ENCODE measurements around the gene CCDC174. TPM values are rescaled to one million over a fixed set of nuclear protein-coding genes. Genes with fewer than 3 reads are reported as not detected.

CCDC174 gene
- total and polyA plus RNA-seq, 2 donors (not counting 1 experiment from before 2014, with no cell fraction given), result 9.9 to 47.1 TPM

DNA sequence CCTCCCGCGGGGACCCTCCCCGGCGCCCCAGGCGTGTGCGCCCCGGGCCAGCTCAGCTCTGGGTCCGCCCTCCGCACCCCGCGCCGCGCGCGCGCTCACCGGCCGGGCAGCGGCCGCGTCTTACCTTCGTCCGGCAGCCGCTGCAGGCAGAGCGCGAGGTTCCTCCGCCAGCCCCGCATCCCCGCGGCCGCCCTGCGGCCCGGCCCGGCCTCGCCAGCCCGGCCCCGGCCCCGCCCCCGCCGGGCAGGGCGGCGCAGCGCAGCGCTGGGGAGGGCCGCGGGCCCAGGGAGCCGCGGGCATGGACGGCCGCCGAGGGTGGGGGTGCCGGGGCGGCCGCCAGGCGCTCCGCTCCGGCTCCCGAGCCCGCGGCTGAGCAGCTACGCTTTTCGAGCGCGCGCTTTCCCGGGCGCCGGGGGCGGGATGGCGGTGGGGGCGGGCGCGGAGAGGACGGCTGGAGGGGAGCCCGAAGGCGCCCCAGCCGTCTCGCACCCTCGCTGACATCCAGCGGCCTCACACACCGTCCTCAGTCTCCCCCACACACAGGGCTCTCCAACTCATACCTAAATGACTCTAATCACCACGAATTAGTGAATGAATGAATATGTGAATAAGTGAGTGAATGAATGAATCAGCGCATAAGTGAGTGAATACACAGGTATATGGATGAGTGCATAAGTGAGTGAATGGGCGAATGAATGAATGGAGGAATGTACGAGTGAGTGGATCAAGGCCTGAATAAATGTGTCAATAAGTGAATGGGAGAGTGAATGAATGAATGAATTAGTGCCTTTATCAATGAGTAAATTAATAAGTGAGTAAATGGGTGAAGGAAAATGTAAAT lies 48.5 kb upstream of the CCDC174 start:
- CTCF ChIA-PET, result no interaction called here
- no peak for TF ChIP-seq EZH2 (IDR thresholded peaks at IDR 0.05; ENCODE audit: borderline replicate concordance, insufficient read depth, low read depth, low read length, poor library complexity, severe bottlenecking)
- Histone ChIP-seq H3K4me2 (replicated peaks; ENCODE audit: low read depth, low read length, poor library complexity, severe bottlenecking) (no peak overlapping the region), H3K9ac (ENCODE audit: low read length) (no peak overlapping the region), H3K27ac (ENCODE audit: low read length in 2 of 2) (no peak overlapping the region), H3K4me3 (ENCODE audit: control extremely low read depth in 1 of 5, extremely low read depth in 1 of 5, insufficient read depth in 1 of 5, low read depth in 2 of 5, low read length in 4 of 5) (no peak overlapping the region), H3K4me1 (ENCODE audit: control insufficient read depth in 2 of 2, insufficient read depth in 2 of 2, low read length in 2 of 2) (no peaks in the 10 kb centered on the region), H3K36me3 (replicated peaks in 1 of 2; ENCODE audit: control extremely low read depth in 1 of 2, control insufficient read depth in 1 of 2, extremely low read depth in 1 of 2, insufficient read depth in 2 of 2, low read length in 1 of 2) (no peaks in the 10 kb centered on the region), H3K27me3 (replicated peaks in 1 of 4; ENCODE audit: control extremely low read depth in 1 of 4, control insufficient read depth in 3 of 4, insufficient read depth in 4 of 4, low read length in 3 of 4) (peaks cover 0 to 58% (median 20%) of the 10 kb centered on the region in 4 experiments), H3K9me3 (ENCODE audit: control extremely low read depth in 1 of 3, control insufficient read depth in 2 of 3, insufficient read depth in 1 of 3, low read length in 2 of 3) (peaks cover 0 to 20% (median 4%) of the 10 kb centered on the region in 3 donors), H3K79me2 (ENCODE audit: control insufficient read depth, insufficient read depth, low read length) (no peaks in the 10 kb centered on the region), H4K20me1 (ENCODE audit: control insufficient read depth, insufficient read depth, low read length, poor library complexity, severe bottlenecking) (no peaks in the 10 kb centered on the region), H2AFZ (ENCODE audit: insufficient read depth, low read depth, low read length, poor library complexity, severe bottlenecking) (no peak overlapping the region)
- 7% methylated on average over 78 of the region's 85 CpGs for WGBS (ENCODE audit: insufficient coverage)
- intact Hi-C loops (cut with micrococcal nuclease), result no loop called here
- Mint-ChIP-seq H3K9me3 (ENCODE audit: insufficient read depth) (peaks cover 2% of the 10 kb centered on the region), H3K27me3 (peaks cover 72% of the 10 kb centered on the region), H3K4me1 (peaks cover 3% of the 10 kb centered on the region), H3K4me3 (no peak overlapping the region), H3K27ac (no peak overlapping the region)
- ATAC-seq (ENCODE audit: low read depth), result no peak
- POLR2A ChIA-PET, result no interaction called here
- DNase-seq, result no peak

DNA sequence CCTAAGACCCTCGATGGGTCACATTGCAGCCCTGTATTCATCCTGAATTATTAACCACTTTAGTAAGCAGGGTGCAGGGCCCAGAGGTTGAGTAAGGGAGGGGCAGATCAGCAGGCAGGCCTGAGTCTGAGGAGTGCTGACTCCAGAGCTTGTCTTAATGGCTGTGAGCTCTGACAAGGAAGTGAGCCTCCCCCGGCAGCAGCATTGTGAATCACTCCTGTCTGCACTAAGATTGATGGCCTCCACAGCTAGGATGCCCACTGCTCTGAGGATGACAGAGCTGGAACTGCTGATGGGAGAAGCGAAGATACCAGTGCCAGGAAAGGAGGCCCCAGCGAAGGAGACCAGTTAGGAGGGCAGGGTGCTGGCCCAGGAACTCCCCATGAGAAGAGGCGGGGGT lies 46.5 kb upstream of the CCDC174 start:
- Mint-ChIP-seq H3K9me3 (ENCODE audit: insufficient read depth) (peaks cover 2% of the 10 kb centered on the region), H3K27ac (no peak overlapping the region), H3K4me1 (peaks cover 3% of the 10 kb centered on the region), H3K4me3 (no peak overlapping the region), H3K27me3 (peaks cover 57% of the 10 kb centered on the region)
- peaks cover 0 to 13% (median 4%) of the 10 kb centered on the region in 3 donors for H3K9me3 ChIP-seq (ENCODE audit: control extremely low read depth in 1 of 3, control insufficient read depth in 2 of 3, insufficient read depth in 1 of 3, low read length in 2 of 3)
- TF ChIP-seq, protein P1, sequence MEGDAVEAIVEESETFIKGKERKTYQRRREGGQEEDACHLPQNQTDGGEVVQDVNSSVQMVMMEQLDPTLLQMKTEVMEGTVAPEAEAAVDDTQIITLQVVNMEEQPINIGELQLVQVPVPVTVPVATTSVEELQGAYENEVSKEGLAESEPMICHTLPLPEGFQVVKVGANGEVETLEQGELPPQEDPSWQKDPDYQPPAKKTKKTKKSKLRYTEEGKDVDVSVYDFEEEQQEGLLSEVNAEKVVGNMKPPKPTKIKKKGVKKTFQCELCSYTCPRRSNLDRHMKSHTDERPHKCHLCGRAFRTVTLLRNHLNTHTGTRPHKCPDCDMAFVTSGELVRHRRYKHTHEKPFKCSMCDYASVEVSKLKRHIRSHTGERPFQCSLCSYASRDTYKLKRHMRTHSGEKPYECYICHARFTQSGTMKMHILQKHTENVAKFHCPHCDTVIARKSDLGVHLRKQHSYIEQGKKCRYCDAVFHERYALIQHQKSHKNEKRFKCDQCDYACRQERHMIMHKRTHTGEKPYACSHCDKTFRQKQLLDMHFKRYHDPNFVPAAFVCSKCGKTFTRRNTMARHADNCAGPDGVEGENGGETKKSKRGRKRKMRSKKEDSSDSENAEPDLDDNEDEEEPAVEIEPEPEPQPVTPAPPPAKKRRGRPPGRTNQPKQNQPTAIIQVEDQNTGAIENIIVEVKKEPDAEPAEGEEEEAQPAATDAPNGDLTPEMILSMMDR (IDR thresholded peaks at IDR 0.05), result no peak
- TF ChIP-seq EZH2 (IDR thresholded peaks at IDR 0.05; ENCODE audit: borderline replicate concordance, insufficient read depth, low read depth, low read length, poor library complexity, severe bottlenecking), result no peak
- H3K4me3 ChIP-seq (ENCODE audit: control extremely low read depth in 1 of 5, extremely low read depth in 1 of 5, insufficient read depth in 1 of 5, low read depth in 2 of 5, low read length in 4 of 5), result no peak overlapping the region
- H3K27me3 ChIP-seq (replicated peaks in 1 of 4; ENCODE audit: control extremely low read depth in 1 of 4, control insufficient read depth in 3 of 4, insufficient read depth in 4 of 4, low read length in 3 of 4), result peaks cover 0 to 45% (median 16%) of the 10 kb centered on the region in 4 experiments
- H3K4me1 ChIP-seq (ENCODE audit: control insufficient read depth in 2 of 2, insufficient read depth in 2 of 2, low read length in 2 of 2), result no peaks in the 10 kb centered on the region
- no peak for ATAC-seq (ENCODE audit: low read depth)
- H4K20me1 ChIP-seq (ENCODE audit: control insufficient read depth, insufficient read depth, low read length, poor library complexity, severe bottlenecking), result no peaks in the 10 kb centered on the region
- intact Hi-C loops (cut with micrococcal nuclease), result no loop called here
- POLR2A ChIA-PET, result no interaction called here
- WGBS (ENCODE audit: insufficient coverage), result 76% methylated on average over 4 of the region's 5 CpGs
- DNase-seq, result no peak
- no peaks in the 10 kb centered on the region for H3K36me3 ChIP-seq (replicated peaks in 1 of 2; ENCODE audit: control extremely low read depth in 1 of 2, control insufficient read depth in 1 of 2, extremely low read depth in 1 of 2, insufficient read depth in 2 of 2, low read length in 1 of 2)
- H3K4me2 ChIP-seq (replicated peaks; ENCODE audit: low read depth, low read length, poor library complexity, severe bottlenecking), result no peak overlapping the region
- no peak overlapping the region for H2AFZ ChIP-seq (ENCODE audit: insufficient read depth, low read depth, low read length, poor library complexity, severe bottlenecking)
- CTCF ChIA-PET, result no interaction called here
- H3K9ac ChIP-seq (ENCODE audit: low read length), result no peak overlapping the region
- no peak overlapping the region for H3K27ac ChIP-seq (ENCODE audit: low read length in 2 of 2)
- H3K79me2 ChIP-seq (ENCODE audit: control insufficient read depth, insufficient read depth, low read length), result no peaks in the 10 kb centered on the region

Data from B cell (primary cell).